Kidney (tissue), 14 donors: ENCODE results near the gene PRUNE2. TPM values are rescaled to one million over a fixed set of nuclear protein-coding genes. Genes with fewer than 3 reads are reported as not detected.

ENCODE experiments used
- DNase-seq, 5 donors: peaks; one replicate each; pipeline ENCODE4 v3.0.0-alpha.2; 2013 to 2020
- FAIRE-seq: peaks from 2 replicates; lab custom pipeline; 2012; peaks lifted over from hg19 to GRCh38; lab: Jason Lieb, UNC
- H3K27ac ChIP-seq, 2 donors: one replicate each; pipeline ENCODE4 v1.7.0; 2013; ENCODE audit warnings: low read depth in 2 of 2, low read length in 2 of 2, inconsistent platforms in 1 of 2
- H3K27me3 ChIP-seq: one replicate; pipeline ENCODE4 v1.7.1; 2013; ENCODE audit warnings: low read length, inconsistent platforms; ENCODE audit not compliant: control insufficient read depth, insufficient read depth
- H3K36me3 ChIP-seq, 3 donors: one replicate each; pipeline versions ENCODE4 v1.7.0 to v1.7.1; 2013; ENCODE audit warnings: low read length in 3 of 3, control low read depth in 1 of 3, inconsistent platforms in 1 of 3; ENCODE audit not compliant: insufficient read depth in 3 of 3, control insufficient read depth in 2 of 3
- H3K4me1 ChIP-seq, 3 donors: one replicate each; pipeline versions ENCODE4 v1.7.0 to v1.7.1; 2013; ENCODE audit warnings: low read length in 3 of 3, inconsistent platforms in 1 of 3, low read depth in 1 of 3; ENCODE audit not compliant: control insufficient read depth in 2 of 3, insufficient read depth in 2 of 3
- H3K4me3 ChIP-seq, 3 donors: one replicate each; pipeline versions ENCODE4 v1.7.0 to v1.8.1; 2013; ENCODE audit warnings: low read length in 3 of 3, control low read depth in 1 of 3, inconsistent platforms in 1 of 3
- H3K9ac ChIP-seq, 3 donors: one replicate each; pipeline versions ENCODE4 v1.7.0 to v1.7.1; 2013; ENCODE audit warnings: low read length in 3 of 3, control low read depth in 1 of 3, inconsistent platforms in 1 of 3
- H3K9me3 ChIP-seq, 3 donors: one replicate each; pipeline versions ENCODE4 v1.7.0 to v1.7.1; 2013; ENCODE audit warnings: low read length in 3 of 3, control low read depth in 1 of 3, inconsistent platforms in 1 of 3; ENCODE audit not compliant: control insufficient read depth in 2 of 3, insufficient read depth in 1 of 3
- intact Hi-C: fragments of 100-400 bp; cut with DNase I; formaldehyde crosslinking; loops from one replicate; pipeline ENCODE4 v1.11.1; 2022
- polyA plus RNA-seq: library from polyadenylated mRNA; stranded (reverse); fragments of 350-450 nt; fragmentation: Illumina TruSeq; extraction: RNeasy Lipid Tissue Mini Kit (QIAGEN cat#74804); gene quantifications from one replicate; pipeline ENCODE4 v1.2.3, GENCODE V29; 2014; ENCODE audit warnings: low read depth, low replicate concordance; ENCODE audit not compliant: insufficient read depth
- total RNA-seq: library from RNA; stranded (reverse); fragmentation: NEBNext Ultra II Directional; extraction: Animal tissue kit (Norgen Biotek cat#: 25700); gene quantifications from one replicate; pipeline ENCODE4 v1.2.1, GENCODE V29; 2021
- TF ChIP-seq, protein P1 (sequence below): IDR thresholded peaks from 3 replicates; pipeline ENCODE4 v1.5.1; 2012; ENCODE audit warnings: mild to moderate bottlenecking, moderate library complexity, borderline replicate concordance; ENCODE audit not compliant: insufficient read depth; ENCODE audit errors: extremely low read depth
- donor health status: control.
- donor health status: control.
- donor health status: control.
- donor health status: control.
- donor health status: control.
- donor health status: DM: yes; HTN: yes; CAD: no.
- donor health status: Normal renal cell carcinoma (clear cell type).

PRUNE2 gene
- total and polyA plus RNA-seq, 2 donors from 2014 or later, result 12.6 to 65.1 TPM

DNA sequence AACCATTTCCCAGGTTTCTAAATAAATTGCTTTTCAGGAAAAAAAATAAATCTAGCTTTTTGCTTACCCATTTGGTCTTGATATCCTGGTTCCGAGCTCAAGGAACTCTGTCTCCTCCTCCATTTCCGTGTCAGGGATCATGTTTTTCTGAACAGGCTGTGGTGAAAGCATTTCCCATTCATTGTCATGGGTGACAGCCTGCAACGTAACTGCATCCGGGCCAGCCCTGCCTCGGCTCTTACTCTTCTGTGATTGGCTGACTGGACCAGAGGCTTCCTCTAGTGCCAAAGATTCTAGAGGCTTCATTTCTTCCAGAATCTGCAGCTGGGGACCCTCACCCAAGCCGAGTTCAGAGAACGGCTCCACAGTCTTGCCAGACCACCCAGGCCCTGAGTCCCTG lies 202.6 kb downstream of the PRUNE2 start:
- DNase-seq (no peak), FAIRE-seq (no peak)
- H3K36me3 ChIP-seq, result no peaks in the 10 kb centered on the region
- no peaks in the 10 kb centered on the region for H3K9me3 ChIP-seq
- TF ChIP-seq, protein P1, sequence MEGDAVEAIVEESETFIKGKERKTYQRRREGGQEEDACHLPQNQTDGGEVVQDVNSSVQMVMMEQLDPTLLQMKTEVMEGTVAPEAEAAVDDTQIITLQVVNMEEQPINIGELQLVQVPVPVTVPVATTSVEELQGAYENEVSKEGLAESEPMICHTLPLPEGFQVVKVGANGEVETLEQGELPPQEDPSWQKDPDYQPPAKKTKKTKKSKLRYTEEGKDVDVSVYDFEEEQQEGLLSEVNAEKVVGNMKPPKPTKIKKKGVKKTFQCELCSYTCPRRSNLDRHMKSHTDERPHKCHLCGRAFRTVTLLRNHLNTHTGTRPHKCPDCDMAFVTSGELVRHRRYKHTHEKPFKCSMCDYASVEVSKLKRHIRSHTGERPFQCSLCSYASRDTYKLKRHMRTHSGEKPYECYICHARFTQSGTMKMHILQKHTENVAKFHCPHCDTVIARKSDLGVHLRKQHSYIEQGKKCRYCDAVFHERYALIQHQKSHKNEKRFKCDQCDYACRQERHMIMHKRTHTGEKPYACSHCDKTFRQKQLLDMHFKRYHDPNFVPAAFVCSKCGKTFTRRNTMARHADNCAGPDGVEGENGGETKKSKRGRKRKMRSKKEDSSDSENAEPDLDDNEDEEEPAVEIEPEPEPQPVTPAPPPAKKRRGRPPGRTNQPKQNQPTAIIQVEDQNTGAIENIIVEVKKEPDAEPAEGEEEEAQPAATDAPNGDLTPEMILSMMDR, result no peak
- H3K4me1 ChIP-seq, result no peaks in the 10 kb centered on the region
- H3K9ac ChIP-seq, result no peak overlapping the region
- no peaks in the 10 kb centered on the region for H3K27me3 ChIP-seq
- H3K4me3 ChIP-seq, result no peak overlapping the region
- no peak overlapping the region for H3K27ac ChIP-seq
- intact Hi-C loops, result loop anchor here (10.0 kb wide), 1 partner anchor 258 kb away; no protein-coding TSS in a partner anchor

DNA sequence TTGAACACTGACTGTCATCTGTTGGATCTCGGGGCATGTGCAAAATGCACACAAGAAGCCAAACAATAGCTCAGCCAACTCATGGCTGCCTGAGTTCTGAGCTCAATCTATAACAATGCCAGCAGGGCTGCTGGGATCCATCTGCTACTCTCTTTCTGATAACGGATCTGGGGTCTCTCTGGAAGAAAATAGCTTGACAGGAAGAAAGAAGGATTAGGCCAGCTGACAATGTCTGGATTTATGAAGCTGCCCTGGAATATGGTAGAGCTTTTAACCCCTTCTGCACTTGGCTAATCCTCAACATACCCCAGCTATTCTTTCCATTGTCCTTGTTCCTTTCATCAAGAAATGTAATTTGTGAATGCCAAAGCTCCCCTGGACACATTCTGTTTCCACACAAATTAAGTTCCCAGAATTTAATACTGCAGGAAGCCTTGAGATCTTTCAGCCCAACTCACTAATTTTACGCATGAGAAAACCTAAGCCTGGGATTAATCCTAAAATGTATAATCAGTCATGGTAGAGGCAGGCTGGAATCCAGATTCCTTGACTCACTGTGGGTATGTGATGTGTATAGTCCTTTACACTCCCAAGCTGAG lies 204.4 kb downstream of the PRUNE2 start:
- Histone ChIP-seq H3K9ac (no peak overlapping the region), H3K27ac (no peak overlapping the region), H3K4me1 (no peaks in the 10 kb centered on the region), H3K36me3 (no peaks in the 10 kb centered on the region), H3K27me3 (no peaks in the 10 kb centered on the region), H3K9me3 (no peaks in the 10 kb centered on the region), H3K4me3 (no peak overlapping the region)
- intact Hi-C loops, result loop anchor here (10.0 kb wide), 1 partner anchor 257 kb away; no protein-coding TSS in a partner anchor
- TF ChIP-seq, protein P1, result no peak
- DNase-seq, result no peak
- no peak for FAIRE-seq

DNA sequence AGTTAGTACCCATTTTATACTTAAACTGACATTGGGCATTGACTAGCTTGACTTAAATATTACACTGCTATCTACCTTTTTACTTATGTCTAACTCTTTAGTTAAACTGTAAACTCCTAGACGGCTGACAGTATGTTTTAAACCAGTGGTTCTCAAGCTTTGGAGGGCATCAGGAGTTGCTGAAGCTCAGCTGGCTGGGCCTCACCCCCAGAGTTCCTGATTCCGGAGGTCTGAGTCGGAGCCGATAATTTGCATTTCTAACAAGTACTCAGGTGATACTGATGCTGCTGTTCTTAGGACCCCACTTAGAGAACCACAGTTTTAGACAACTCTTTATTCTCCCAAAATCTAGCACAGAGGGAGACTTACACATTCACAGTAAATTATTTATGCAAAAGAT lies 205.0 kb downstream of the PRUNE2 start:
- no peak overlapping the region for H3K9ac ChIP-seq
- no peaks in the 10 kb centered on the region for H3K9me3 ChIP-seq
- H3K4me1 ChIP-seq, result no peaks in the 10 kb centered on the region
- no peaks in the 10 kb centered on the region for H3K36me3 ChIP-seq
- FAIRE-seq (no peak), DNase-seq (no peak)
- intact Hi-C loops, result loop anchor here (10.0 kb wide), 1 partner anchor 256 kb away; no protein-coding TSS in a partner anchor
- no peaks in the 10 kb centered on the region for H3K27me3 ChIP-seq
- no peak overlapping the region for H3K27ac ChIP-seq
- no peak overlapping the region for H3K4me3 ChIP-seq
- TF ChIP-seq, protein P1, result no peak
